Measurements from ENCODE around the gene SMAD6.
"Not testable (repeated sequence)": the region's sequence is repeated elsewhere in the genome, so short reads cannot be mapped to it uniquely, and the experiment has no call there.

SMAD6 gene

GRCh38 chr15:66677336-66677735, 24.7 kb upstream of the SMAD6 start:
- DNase-seq, result no peak

- no peak for DNase-seq
Observed at GRCh38 chr15:66679061-66679656, 22.9 kb upstream of the SMAD6 start.

GRCh38 chr15:66679657-66680108, 22.4 kb upstream of the SMAD6 start:
- no peak for DNase-seq

GRCh38 chr15:66680502-66680901, 21.5 kb upstream of the SMAD6 start:
- DNase-seq, result no peak

GRCh38 chr15:66681395-66681794, 20.6 kb upstream of the SMAD6 start:
- no peak for DNase-seq

- DNase-seq, result no peak
Observed at GRCh38 chr15:66682246-66682645, 19.8 kb upstream of the SMAD6 start.

GRCh38 chr15:66682865-66683264, 19.2 kb upstream of the SMAD6 start:
- no peak for DNase-seq

GRCh38 chr15:66684136-66684681, 17.8 kb upstream of the SMAD6 start:
- DNase-seq, result no peak

- no peak for DNase-seq
Observed at GRCh38 chr15:66685638-66686150, 16.3 kb upstream of the SMAD6 start.

GRCh38 chr15:66690912-66691311, 11.1 kb upstream of the SMAD6 start:
- not testable (repeated sequence) for DNase-seq

GRCh38 chr15:66691727-66692126, 10.3 kb upstream of the SMAD6 start:
- DNase-seq, result no peak

- peak; percentile 67 for DNase-seq
Observed at GRCh38 chr15:66692391-66692790, 9.6 kb upstream of the SMAD6 start.

- no peak for DNase-seq
Observed at GRCh38 chr15:66692808-66693596, 9.0 kb upstream of the SMAD6 start.

- no peak for DNase-seq
Observed at GRCh38 chr15:66696770-66697169, 5.3 kb upstream of the SMAD6 start.

- DNase-seq, result peak; percentile 61
Observed at GRCh38 chr15:66698318-66698961, 3.6 kb upstream of the SMAD6 start.

- DNase-seq, result no peak
Observed at GRCh38 chr15:66698971-66699370, 3.1 kb upstream of the SMAD6 start.

GRCh38 chr15:66700412-66700801, 1.6 kb upstream of the SMAD6 start:
- DNase-seq, result no peak

GRCh38 chr15:66700802-66701421, 1.1 kb upstream of the SMAD6 start:
- DNase-seq, result peak; percentile 98

GRCh38 chr15:66701422-66702034, 508 bp upstream of the SMAD6 start:
- DNase-seq, result no peak

GRCh38 chr15:66702787-66703539, 927 bp downstream of the SMAD6 start:
- DNase-seq, result peak; percentile 46

GRCh38 chr15:66703540-66703941, 1.5 kb downstream of the SMAD6 start:
- peak; percentile 66 for DNase-seq
